ENCODE results near the gene TSHR. TPM values are rescaled to one million over a fixed set of nuclear protein-coding genes. Genes with fewer than 3 reads are reported as not detected.

The TSHR gene
- total and polyA plus RNA-seq, 2 of the 13 experiments (the other 11 are each of a cell fraction or from before 2014, with no cell fraction given) = not detected

- TF ChIP-seq ZNF30 (CRISPR knock-in tag; IDR thresholded peaks at IDR 0.05) = no peak
- no peak for TF ChIP-seq FOSL1 (CRISPR knock-in tag; IDR thresholded peaks at IDR 0.05; ENCODE audit: borderline replicate concordance)
These were observed 28.9 kb upstream of the TSHR start (continued) for GRCh38 chr14:80926397-80927082.

- in situ Hi-C loops (cut with HindIII; ENCODE audit: extremely low pct_ligation_motif_present, low pct_unique_long_range_greater_than_20kb) = no loop called here
- no peak for FAIRE-seq
- CTCF ChIA-PET (ENCODE audit: low intra/inter-chr PET ratio, low total read pairs) = no interaction called here
These were observed 28.1 kb upstream of the TSHR start for GRCh38 chr14:80927083-80927989.

More at GRCh38 chr14:80927083-80927989, 28.1 kb upstream of the TSHR start:
- peak; percentile 64 for ATAC-seq
- H4K20me1 ChIP-seq (ENCODE audit: insufficient read depth, low read length) = no peaks in the 10 kb centered on the region
- H3K9ac ChIP-seq (ENCODE audit: insufficient read depth, low read depth, low read length) = no peak overlapping the region
- H3K4me1 ChIP-seq (ENCODE audit: insufficient read depth, low read length) = no peaks in the 10 kb centered on the region
- intact Hi-C loops (cut with micrococcal nuclease; ENCODE audit: unreplicated experiment) = no loop called here
- TF ChIP-seq CTCF (CRISPR knock-in tag; IDR thresholded peaks at IDR 0.05) (0 out of 2 replicates have a peak, but pooled peaks have one; percentile 5), SRY (CRISPR knock-in tag; IDR thresholded peaks at IDR 0.05) (no peak)
- H3K4me3 ChIP-seq (replicated peaks in 1 of 3; ENCODE audit: insufficient read depth in 1 of 3, low read depth in 2 of 3, low read length in 3 of 3) = no peak overlapping the region
- BruUV-seq (replicated peaks) = no TSS peak
- H3K4me2 ChIP-seq (ENCODE audit: low read depth, low read length) = no peak overlapping the region
- 95% methylated on average over 7 of the region's 8 CpGs for WGBS (ENCODE audit: low lambda C conversion rate)
- no peak for DNase-seq (ENCODE audit: low spot score)
- H2AFZ ChIP-seq (ENCODE audit: low read length) = no peak overlapping the region
- H3K36me3 ChIP-seq (replicated peaks in 1 of 2; ENCODE audit: control insufficient read depth in 1 of 2, insufficient read depth in 2 of 2, low read length in 2 of 2) = no peaks in the 10 kb centered on the region
- no peaks in the 10 kb centered on the region for H3K9me3 ChIP-seq (ENCODE audit: low read length)
- H3K79me2 ChIP-seq (ENCODE audit: insufficient read depth, low read length) = no peaks in the 10 kb centered on the region
- no peaks in the 10 kb centered on the region for H3K27me3 ChIP-seq (ENCODE audit: control insufficient read depth in 1 of 2, insufficient read depth in 2 of 2, low read length in 2 of 2)
- no peak overlapping the region for H3K27ac ChIP-seq (ENCODE audit: extremely low read length, insufficient read depth, low read length)
- POLR2A ChIA-PET = no interaction called here

All from HepG2 (cell line).